ENCODE results near the gene TMEM238L. TPM values are rescaled to one million over a fixed set of nuclear protein-coding genes. Genes with fewer than 3 reads are reported as not detected.

TMEM238L gene
- total and polyA plus RNA-seq, 2 donors (not counting 3 experiments of a cell fraction or from before 2014, with no cell fraction given): not detected

DNA sequence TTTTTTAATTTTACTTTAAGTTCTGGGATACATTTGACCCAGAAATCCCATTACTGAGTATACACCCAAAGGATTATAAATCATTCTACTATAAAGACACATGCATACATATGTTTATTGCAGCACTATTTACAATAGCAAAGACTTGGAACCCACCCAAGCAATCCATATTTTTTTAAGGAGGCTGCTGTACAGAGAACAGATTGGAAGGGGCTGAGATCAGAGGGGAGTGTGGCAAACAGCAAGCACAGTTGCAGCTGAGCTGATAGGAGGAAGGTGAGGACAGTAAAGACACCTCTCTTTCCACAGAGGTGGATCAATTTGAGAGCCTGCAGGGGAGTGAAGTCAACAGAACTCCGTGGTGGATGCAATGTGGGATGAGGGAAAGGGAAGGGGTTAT, 10.2 kb upstream of the TMEM238L start:
- BruUV-seq (replicated peaks): no TSS peak
- FAIRE-seq: no peak
- H3K27ac ChIP-seq (ENCODE audit: insufficient read depth, low read depth, low read length): no peak overlapping the region
- intact Hi-C loops (cut with micrococcal nuclease): no loop called here
- no peak overlapping the region for H3K4me3 ChIP-seq (replicated peaks in 1 of 3; ENCODE audit: insufficient read depth in 1 of 3, low read depth in 1 of 3, low read length in 3 of 3)
- no peaks in the 10 kb centered on the region for H3K9me1 ChIP-seq (replicated peaks; ENCODE audit: control insufficient read depth, extremely low read depth, insufficient read depth, low read length)
- POLR2A ChIA-PET: no interaction called here
- no peaks in the 10 kb centered on the region for H3K36me3 ChIP-seq (ENCODE audit: control insufficient read depth in 2 of 2, extremely low read depth in 1 of 2, insufficient read depth in 2 of 2, low read length in 2 of 2)
- H3K4me2 ChIP-seq (ENCODE audit: insufficient read depth, low read length): no peak overlapping the region
- H3K27me3 ChIP-seq (ENCODE audit: control insufficient read depth in 2 of 2, insufficient read depth in 2 of 2, low read length in 2 of 2): no peaks in the 10 kb centered on the region
- no peaks in the 10 kb centered on the region for H3K4me1 ChIP-seq (ENCODE audit: control insufficient read depth, extremely low read depth, insufficient read depth, low read length)
- no peaks in the 10 kb centered on the region for H3K9me3 ChIP-seq (replicated peaks; ENCODE audit: control insufficient read depth, insufficient read depth, low read length)
- no peaks in the 10 kb centered on the region for H4K20me1 ChIP-seq (replicated peaks; ENCODE audit: control insufficient read depth, extremely low read depth, insufficient read depth, low read length)
- dilution Hi-C loops (cut with MboI; ENCODE audit: extremely low pct_ligation_motif_present, low sequenced_read_pairs): no loop called here
- CTCF ChIA-PET: no interaction called here
- H3K9ac ChIP-seq (replicated peaks; ENCODE audit: extremely low read depth, insufficient read depth, low read length): no peak overlapping the region
- no peak overlapping the region for H2AFZ ChIP-seq (ENCODE audit: low read depth, low read length)
- no peaks in the 10 kb centered on the region for H3K79me2 ChIP-seq (ENCODE audit: control insufficient read depth, insufficient read depth, low read length)
- DNase-seq (ENCODE audit: low read depth, low spot score): no peak
- TF ChIP-seq POLR2A (IDR thresholded peaks at IDR 0.05; ENCODE audit: low read depth, low read length) (no peak), GATA2 (IDR thresholded peaks at IDR 0.05; ENCODE audit: insufficient read depth, insufficient read length, low read depth, low read length) (no peak), EZH2 (IDR thresholded peaks at IDR 0.05; ENCODE audit: borderline replicate concordance, low read depth, low read length, severe bottlenecking) (no peak), POLR2AphosphoS5 (IDR thresholded peaks at IDR 0.05; ENCODE audit: insufficient read depth, low read depth, low read length) (no peak)
- TF ChIP-seq, protein P1, sequence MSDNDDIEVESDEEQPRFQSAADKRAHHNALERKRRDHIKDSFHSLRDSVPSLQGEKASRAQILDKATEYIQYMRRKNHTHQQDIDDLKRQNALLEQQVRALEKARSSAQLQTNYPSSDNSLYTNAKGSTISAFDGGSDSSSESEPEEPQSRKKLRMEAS (IDR thresholded peaks at IDR 0.05; ENCODE audit: insufficient read depth, insufficient read length): no peak

DNA sequence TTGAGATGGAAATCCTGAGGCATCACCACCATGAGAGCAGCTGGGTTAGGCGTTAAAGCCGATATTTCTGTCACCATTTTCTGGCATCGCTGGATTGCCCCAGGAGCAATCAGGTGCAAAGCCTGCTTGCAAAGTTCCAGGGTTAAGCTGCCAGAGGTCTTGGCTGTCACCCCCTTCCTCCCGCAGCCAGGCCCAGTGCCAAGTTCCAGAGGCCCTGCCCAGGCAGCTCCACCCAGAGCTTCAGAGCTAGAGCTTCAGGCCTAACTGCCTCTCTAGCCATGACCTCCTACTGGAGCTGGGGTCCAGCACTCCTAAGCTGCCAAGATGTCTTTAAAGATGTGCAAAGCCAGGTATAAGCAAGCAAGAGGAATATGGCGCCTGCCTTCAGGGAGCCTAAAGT, 8.8 kb upstream of the TMEM238L start:
- no peaks in the 10 kb centered on the region for H3K9me3 ChIP-seq (replicated peaks; ENCODE audit: control insufficient read depth, insufficient read depth, low read length)
- H3K79me2 ChIP-seq (ENCODE audit: control insufficient read depth, insufficient read depth, low read length): no peaks in the 10 kb centered on the region
- H4K20me1 ChIP-seq (replicated peaks; ENCODE audit: control insufficient read depth, extremely low read depth, insufficient read depth, low read length): no peaks in the 10 kb centered on the region
- dilution Hi-C loops (cut with MboI; ENCODE audit: extremely low pct_ligation_motif_present, low sequenced_read_pairs): no loop called here
- no peak overlapping the region for H2AFZ ChIP-seq (ENCODE audit: low read depth, low read length)
- CTCF ChIA-PET: no interaction called here
- POLR2A ChIA-PET: no interaction called here
- FAIRE-seq: no peak
- H3K9ac ChIP-seq (replicated peaks; ENCODE audit: extremely low read depth, insufficient read depth, low read length): no peak overlapping the region
- no peak overlapping the region for H3K4me2 ChIP-seq (ENCODE audit: insufficient read depth, low read length)
- H3K9me1 ChIP-seq (replicated peaks; ENCODE audit: control insufficient read depth, extremely low read depth, insufficient read depth, low read length): no peaks in the 10 kb centered on the region
- H3K4me1 ChIP-seq (ENCODE audit: control insufficient read depth, extremely low read depth, insufficient read depth, low read length): no peaks in the 10 kb centered on the region
- H3K27me3 ChIP-seq (ENCODE audit: control insufficient read depth in 2 of 2, insufficient read depth in 2 of 2, low read length in 2 of 2): no peaks in the 10 kb centered on the region
- no peak overlapping the region for H3K4me3 ChIP-seq (replicated peaks in 1 of 3; ENCODE audit: insufficient read depth in 1 of 3, low read depth in 1 of 3, low read length in 3 of 3)
- no peak overlapping the region for H3K27ac ChIP-seq (ENCODE audit: insufficient read depth, low read depth, low read length)
- H3K36me3 ChIP-seq (ENCODE audit: control insufficient read depth in 2 of 2, extremely low read depth in 1 of 2, insufficient read depth in 2 of 2, low read length in 2 of 2): no peaks in the 10 kb centered on the region
- intact Hi-C loops (cut with micrococcal nuclease): no loop called here
- DNase-seq (ENCODE audit: low read depth, low spot score): no peak
- TF ChIP-seq, protein P1 (IDR thresholded peaks at IDR 0.05; ENCODE audit: insufficient read depth, insufficient read length): no peak
- TF ChIP-seq POLR2A (IDR thresholded peaks at IDR 0.05; ENCODE audit: low read depth, low read length): no peak
- TF ChIP-seq EZH2 (IDR thresholded peaks at IDR 0.05; ENCODE audit: borderline replicate concordance, low read depth, low read length, severe bottlenecking): no peak
- TF ChIP-seq JUN (IDR thresholded peaks at IDR 0.05; ENCODE audit: borderline replicate concordance, insufficient read depth, insufficient read length, low read depth): no peak
- no peak for TF ChIP-seq MYC (IDR thresholded peaks at IDR 0.05; ENCODE audit: low read depth, low read length)
- TF ChIP-seq, protein P2, sequence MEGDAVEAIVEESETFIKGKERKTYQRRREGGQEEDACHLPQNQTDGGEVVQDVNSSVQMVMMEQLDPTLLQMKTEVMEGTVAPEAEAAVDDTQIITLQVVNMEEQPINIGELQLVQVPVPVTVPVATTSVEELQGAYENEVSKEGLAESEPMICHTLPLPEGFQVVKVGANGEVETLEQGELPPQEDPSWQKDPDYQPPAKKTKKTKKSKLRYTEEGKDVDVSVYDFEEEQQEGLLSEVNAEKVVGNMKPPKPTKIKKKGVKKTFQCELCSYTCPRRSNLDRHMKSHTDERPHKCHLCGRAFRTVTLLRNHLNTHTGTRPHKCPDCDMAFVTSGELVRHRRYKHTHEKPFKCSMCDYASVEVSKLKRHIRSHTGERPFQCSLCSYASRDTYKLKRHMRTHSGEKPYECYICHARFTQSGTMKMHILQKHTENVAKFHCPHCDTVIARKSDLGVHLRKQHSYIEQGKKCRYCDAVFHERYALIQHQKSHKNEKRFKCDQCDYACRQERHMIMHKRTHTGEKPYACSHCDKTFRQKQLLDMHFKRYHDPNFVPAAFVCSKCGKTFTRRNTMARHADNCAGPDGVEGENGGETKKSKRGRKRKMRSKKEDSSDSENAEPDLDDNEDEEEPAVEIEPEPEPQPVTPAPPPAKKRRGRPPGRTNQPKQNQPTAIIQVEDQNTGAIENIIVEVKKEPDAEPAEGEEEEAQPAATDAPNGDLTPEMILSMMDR (IDR thresholded peaks at IDR 0.05; ENCODE audit: extremely low read depth in 1 of 2, insufficient read depth in 1 of 2, low read depth in 1 of 2, low read length in 2 of 2): no peak
- TF ChIP-seq POLR2AphosphoS5 (IDR thresholded peaks at IDR 0.05; ENCODE audit: insufficient read depth, low read depth, low read length): no peak
- TF ChIP-seq FOS (IDR thresholded peaks at IDR 0.05; ENCODE audit: borderline replicate concordance, insufficient read depth, low read length): no peak
- no peak for TF ChIP-seq GATA2 (IDR thresholded peaks at IDR 0.05; ENCODE audit: insufficient read depth, insufficient read length, low read depth, low read length)
- no TSS peak for BruUV-seq (replicated peaks)

Data from endothelial cell of umbilical vein (primary cell).